Effector memory CD4-positive, alpha-beta T cell (primary cell): ENCODE measurements around the gene MIX23.

Experiments
- DNase-seq, 3 donors: peaks; one replicate each; pipeline ENCODE4 v3.0.0-alpha.2; 2020
- H3K27ac ChIP-seq: 2 replicates; pipeline ENCODE4 v1.7.0; 2013; ENCODE audit warnings: mild to moderate bottlenecking, low read length, moderate library complexity; ENCODE audit not compliant: insufficient read depth, poor library complexity, severe bottlenecking
- H3K27me3 ChIP-seq: replicated peaks from 2 replicates; pipeline ENCODE4 v1.7.0; 2013; ENCODE audit warnings: mild to moderate bottlenecking, low read length; ENCODE audit not compliant: insufficient read depth, control insufficient read depth, poor library complexity, severe bottlenecking
- H3K36me3 ChIP-seq: 2 replicates; pipeline ENCODE4 v1.7.0; 2013; ENCODE audit warnings: mild to moderate bottlenecking, low read length, moderate library complexity; ENCODE audit not compliant: control insufficient read depth, insufficient read depth
- H3K4me1 ChIP-seq: 2 replicates; pipeline ENCODE4 v1.7.0; 2013; ENCODE audit warnings: low read length, mild to moderate bottlenecking; ENCODE audit not compliant: control insufficient read depth, insufficient read depth, poor library complexity, severe bottlenecking
- H3K4me3 ChIP-seq: 2 replicates; pipeline ENCODE4 v1.7.0; 2013; ENCODE audit warnings: low read length, low read depth, mild to moderate bottlenecking; ENCODE audit not compliant: insufficient read depth, poor library complexity, severe bottlenecking
- H3K9me3 ChIP-seq: 2 replicates; pipeline ENCODE4 v1.7.0; 2013; ENCODE audit warnings: mild to moderate bottlenecking, low read length, moderate library complexity; ENCODE audit not compliant: control insufficient read depth

MIX23 gene

GRCh38 chr3:122394173-122394572, 11.1 kb upstream of the MIX23 start:
- DNase-seq, result no peak
- Histone ChIP-seq H3K9me3 (no peaks in the 10 kb centered on the region), H3K36me3 (no peaks in the 10 kb centered on the region), H3K4me3 (no peak overlapping the region), H3K4me1 (no peaks in the 10 kb centered on the region), H3K27me3 (no peaks in the 10 kb centered on the region), H3K27ac (no peak overlapping the region)

DNA sequence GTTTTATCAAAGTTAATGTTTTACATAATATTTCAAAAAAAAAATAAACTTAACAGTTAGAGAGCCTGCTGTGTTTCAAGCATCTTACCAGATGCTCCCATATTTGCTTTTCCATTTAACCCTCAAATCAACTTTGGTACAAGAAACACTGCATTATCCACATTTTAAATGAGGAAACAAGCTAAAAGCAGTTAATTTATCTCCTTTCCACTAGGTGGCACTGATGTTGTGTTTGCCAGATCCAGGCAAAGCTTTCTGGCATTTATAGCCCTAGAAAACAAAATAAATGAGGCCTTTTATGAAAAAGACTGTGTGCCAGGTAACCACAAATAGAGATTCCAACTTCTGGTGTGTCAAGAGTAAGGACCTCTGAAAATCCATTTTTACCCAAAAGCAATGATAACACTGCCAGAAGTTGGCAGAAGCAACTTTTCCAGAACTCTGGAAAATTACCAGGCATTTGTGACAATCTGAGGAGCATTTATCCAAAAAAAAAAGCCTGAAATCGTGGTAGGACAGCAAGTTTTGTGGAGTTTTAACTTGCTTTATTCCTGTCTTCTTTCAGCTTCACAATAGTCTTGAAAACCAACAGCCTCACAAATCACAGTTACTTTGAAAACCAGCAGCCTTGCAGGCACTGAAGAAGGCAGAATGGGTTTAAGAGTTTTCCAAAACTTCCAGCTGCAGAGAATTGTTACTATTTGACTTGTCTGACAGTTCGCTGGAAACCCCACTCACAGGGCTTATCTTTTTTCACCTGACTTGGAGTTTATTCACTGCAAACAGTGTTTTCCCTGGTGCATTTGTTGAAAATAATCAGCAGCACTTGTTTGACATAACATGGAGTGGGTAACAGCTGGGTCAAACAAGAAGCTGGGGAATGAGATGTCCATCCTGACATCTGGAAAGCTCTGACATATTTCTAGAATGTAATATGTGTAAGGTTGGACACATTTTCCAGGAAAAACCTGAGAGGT, 10.1 kb upstream of the MIX23 start:
- DNase-seq, result no peak
- no peaks in the 10 kb centered on the region for H3K9me3 ChIP-seq

DNA sequence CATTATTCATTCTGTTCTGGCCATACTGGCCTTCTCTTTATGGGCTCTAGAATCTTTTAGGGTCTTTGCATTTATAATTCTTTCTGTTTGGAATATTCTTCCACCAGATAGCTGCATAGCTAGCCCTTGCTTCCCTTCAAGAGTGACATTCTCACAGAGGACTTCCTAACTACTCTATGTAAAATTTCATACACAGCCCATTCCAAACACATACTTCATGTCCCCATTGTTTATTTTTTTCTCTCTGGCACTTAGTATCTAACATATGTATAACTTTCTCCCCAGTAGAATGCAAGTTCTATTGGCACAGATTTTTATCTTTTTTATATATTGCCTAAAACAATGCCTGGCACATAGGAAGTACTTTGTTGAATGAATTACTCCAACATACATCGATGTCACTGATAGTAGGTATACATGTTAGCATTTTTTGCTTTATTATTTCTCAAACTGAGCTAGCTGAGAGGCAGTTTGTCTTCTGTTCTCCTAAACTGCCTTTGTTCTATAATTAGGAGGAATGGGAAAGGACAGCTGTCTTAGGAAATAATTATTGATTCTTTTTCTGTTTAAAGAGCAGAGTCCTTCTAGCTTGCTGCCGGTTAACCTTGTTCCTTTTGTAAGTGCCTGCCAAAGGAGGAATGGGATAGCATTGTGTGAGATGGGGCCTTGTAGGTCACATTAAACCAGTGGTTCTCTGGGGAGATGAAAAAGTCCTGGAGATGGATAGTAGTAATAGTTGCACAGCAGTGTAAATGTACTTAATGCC, 8.8 kb upstream of the MIX23 start:
- Histone ChIP-seq H3K9me3 (no peaks in the 10 kb centered on the region), H3K27ac (no peak overlapping the region), H3K4me3 (no peak overlapping the region), H3K36me3 (no peaks in the 10 kb centered on the region), H3K27me3 (no peaks in the 10 kb centered on the region), H3K4me1 (no peaks in the 10 kb centered on the region)
- DNase-seq, result no peak

More for the DNA sequence above, 10.1 kb upstream of the MIX23 start:
- no peak overlapping the region for H3K4me3 ChIP-seq
- no peaks in the 10 kb centered on the region for H3K4me1 ChIP-seq
- H3K36me3 ChIP-seq, result no peaks in the 10 kb centered on the region
- H3K27ac ChIP-seq, result no peak overlapping the region
- H3K27me3 ChIP-seq, result no peaks in the 10 kb centered on the region

GRCh38 chr3:122390665-122391064, 7.6 kb upstream of the MIX23 start:
- H3K36me3 ChIP-seq, result no peaks in the 10 kb centered on the region
- no peak for DNase-seq

GRCh38 chr3:122389892-122390291, 6.9 kb upstream of the MIX23 start:
- no peaks in the 10 kb centered on the region for H3K27me3 ChIP-seq
- H3K36me3 ChIP-seq, result no peaks in the 10 kb centered on the region
- no peak overlapping the region for H3K4me3 ChIP-seq
- H3K27ac ChIP-seq, result no peak overlapping the region
- DNase-seq, result no peak
- no peaks in the 10 kb centered on the region for H3K9me3 ChIP-seq
- no peaks in the 10 kb centered on the region for H3K4me1 ChIP-seq

More at GRCh38 chr3:122390665-122391064, 7.6 kb upstream of the MIX23 start:
- H3K27ac ChIP-seq, result no peak overlapping the region
- H3K4me3 ChIP-seq, result no peak overlapping the region
- no peaks in the 10 kb centered on the region for H3K27me3 ChIP-seq
- no peaks in the 10 kb centered on the region for H3K4me1 ChIP-seq
- H3K9me3 ChIP-seq, result no peaks in the 10 kb centered on the region

DNA sequence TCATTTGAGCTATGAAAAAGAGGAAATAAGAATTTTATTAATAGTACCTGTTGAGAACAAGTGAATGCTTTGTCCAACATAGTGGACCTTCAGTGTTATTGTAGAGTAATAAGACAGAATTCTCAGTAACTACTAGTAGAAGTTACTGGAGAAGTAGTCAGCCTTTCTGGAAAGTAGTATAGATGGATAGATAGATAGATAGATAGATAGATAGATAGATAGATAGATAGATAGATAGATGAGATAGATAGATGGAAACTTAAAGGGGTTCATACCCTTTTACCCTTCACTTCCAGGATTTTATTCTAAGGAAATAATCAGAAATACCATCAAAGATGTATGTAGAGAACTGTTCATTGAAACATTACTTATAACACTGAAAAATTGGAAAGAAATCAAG, 6.2 kb upstream of the MIX23 start:
- no peaks in the 10 kb centered on the region for H3K36me3 ChIP-seq
- no peaks in the 10 kb centered on the region for H3K27me3 ChIP-seq
- no peaks in the 10 kb centered on the region for H3K9me3 ChIP-seq
- no peak overlapping the region for H3K27ac ChIP-seq
- H3K4me3 ChIP-seq, result no peak overlapping the region
- DNase-seq, result no peak
- peaks cover 5% of the 10 kb centered on the region for H3K4me1 ChIP-seq

- no peak overlapping the region for H3K27ac ChIP-seq
- no peaks in the 10 kb centered on the region for H3K36me3 ChIP-seq
- no peaks in the 10 kb centered on the region for H3K27me3 ChIP-seq
- no peak for DNase-seq
- no peak overlapping the region for H3K4me3 ChIP-seq
- peaks cover 6% of the 10 kb centered on the region for H3K4me1 ChIP-seq
- no peaks in the 10 kb centered on the region for H3K9me3 ChIP-seq
These were observed 4.7 kb upstream of the MIX23 start for GRCh38 chr3:122387709-122388108.

DNA sequence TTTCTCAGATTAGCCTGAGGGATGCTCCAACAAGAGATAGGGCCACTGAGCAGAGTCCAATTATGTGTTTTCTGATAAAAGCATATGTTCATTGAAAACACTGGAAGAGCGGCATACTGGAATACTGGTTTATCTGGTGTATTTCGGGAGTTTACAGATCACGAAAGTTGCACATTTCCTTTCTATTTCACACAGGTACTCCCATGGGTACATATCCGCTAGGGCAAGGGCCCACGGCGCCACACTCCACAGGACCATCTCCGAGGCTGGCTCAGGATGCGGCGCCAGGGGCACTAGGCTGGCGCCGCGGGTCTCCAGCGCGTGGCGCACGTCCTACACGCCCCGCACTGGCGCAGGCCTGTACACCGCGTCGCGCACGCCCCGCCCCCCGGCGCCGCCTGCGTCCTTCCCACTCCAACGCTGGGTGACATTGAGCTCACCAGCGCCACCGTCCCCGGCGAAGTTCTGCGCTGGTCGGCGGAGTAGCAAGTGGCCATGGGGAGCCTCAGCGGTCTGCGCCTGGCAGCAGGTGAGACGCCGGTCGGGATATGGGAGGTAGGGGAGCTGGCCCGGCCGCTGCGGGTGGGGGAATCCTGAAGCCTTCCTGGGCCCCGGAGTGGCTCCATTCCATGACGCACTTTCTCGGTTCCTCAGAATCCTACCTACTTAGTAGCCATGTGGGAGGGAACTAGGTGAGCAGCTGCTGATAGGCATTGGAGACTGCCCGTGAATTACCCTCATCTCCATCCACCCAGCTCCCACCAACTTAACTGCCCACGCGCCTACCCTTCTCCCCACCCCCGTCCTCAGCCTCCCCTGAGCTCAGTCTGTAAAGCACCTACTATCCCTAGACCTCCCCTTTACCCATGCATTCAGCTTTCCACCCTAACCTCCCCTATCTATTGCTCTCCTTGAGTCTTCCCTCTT, 1.0 kb upstream of the MIX23 start, which contains the start of gene FAM162A:
Gene FAM162A (plus strand): TSS at position 412 of the 927 bp plus-strand sequence. CDS start 84 bp downstream, at position 496.
- Histone ChIP-seq H3K27me3 (no peaks in the 10 kb centered on the region), H3K9me3 (no peaks in the 10 kb centered on the region), H3K4me3 (peak within 1 kb of the TSS; percentile 71), H3K4me1 (peaks cover 11% of the 10 kb centered on the region), H3K36me3 (no peaks in the 10 kb centered on the region), H3K27ac (peak within 1 kb of the TSS; percentile 77)
- DNase-seq, result peak; percentile 83 to 90 (median 88)

GRCh38 chr3:122377975-122378374, 5.1 kb downstream of the MIX23 start:
- H3K27me3 ChIP-seq, result no peaks in the 10 kb centered on the region
- H3K4me3 ChIP-seq, result no peak overlapping the region
- peaks cover 6% of the 10 kb centered on the region for H3K4me1 ChIP-seq
- DNase-seq, result no peak
- no peaks in the 10 kb centered on the region for H3K36me3 ChIP-seq
- no peak overlapping the region for H3K27ac ChIP-seq
- H3K9me3 ChIP-seq, result no peaks in the 10 kb centered on the region
